Osteoblast (primary cell): ENCODE data around the gene CCNF. TPM values are rescaled to one million over a fixed set of nuclear protein-coding genes. Genes with fewer than 3 reads are reported as not detected.

Source experiments
- DNase-seq: peaks from one replicate; pipeline ENCODE4 v3.0.0; 2011; ENCODE audit warnings: low spot score, mixed read lengths; ENCODE audit not compliant: insufficient read length; ENCODE audit errors: missing footprints
- H2AFZ ChIP-seq: 2 replicates; pipeline ENCODE4 v1.6.0; 2011; ENCODE audit warnings: mild to moderate bottlenecking, low read length
- H3K27ac ChIP-seq: 2 replicates; pipeline ENCODE4 v1.5.1; 2011; ENCODE audit warnings: mild to moderate bottlenecking, low read depth, low read length, moderate library complexity
- H3K27me3 ChIP-seq: 2 replicates; pipeline ENCODE4 v1.6.0; 2012; ENCODE audit warnings: mild to moderate bottlenecking, control low read depth, inconsistent platforms, low read length, moderate library complexity; ENCODE audit not compliant: insufficient read depth
- H3K36me3 ChIP-seq: 2 replicates; pipeline ENCODE4 v1.5.1; 2011; ENCODE audit warnings: mild to moderate bottlenecking, low read length, control low read depth, moderate library complexity; ENCODE audit not compliant: insufficient read depth
- H3K4me1 ChIP-seq: 2 replicates; pipeline ENCODE4 v1.5.1; 2011; ENCODE audit warnings: mild to moderate bottlenecking, low read length, control low read depth, moderate library complexity; ENCODE audit not compliant: insufficient read depth
- H3K4me2 ChIP-seq: 2 replicates; pipeline ENCODE4 v1.6.0; 2011; ENCODE audit warnings: mild to moderate bottlenecking, low read length; ENCODE audit not compliant: insufficient read depth
- H3K4me3 ChIP-seq: fragments of 200-600 bp; sonication (generic); 3 replicates; pipeline ENCODE4 v1.5.1; 2012; ENCODE audit warnings: mild to moderate bottlenecking, low read length, inconsistent platforms; ENCODE audit not compliant: insufficient read depth
- H3K79me2 ChIP-seq: 2 replicates; pipeline ENCODE4 v1.6.0; 2012; ENCODE audit warnings: mild to moderate bottlenecking, low read length, control low read depth, inconsistent platforms; ENCODE audit not compliant: insufficient read depth
- H3K9me3 ChIP-seq: 2 replicates; pipeline ENCODE4 v1.5.1; 2011; ENCODE audit warnings: low read depth, low read length, control low read depth
- H4K20me1 ChIP-seq: 2 replicates; pipeline ENCODE4 v1.6.0; 2012; ENCODE audit warnings: mild to moderate bottlenecking, low read length, control low read depth; ENCODE audit not compliant: insufficient read depth
- CTCF ChIP-seq: IDR thresholded peaks from 2 replicates; pipeline ENCODE4 v1.5.1; 2011; ENCODE audit warnings: mild to moderate bottlenecking, low read depth, low read length, moderate library complexity; ENCODE audit errors: extremely low read depth
- total RNA-seq: library from RNA; depleted of rRNA; stranded (reverse); fragments of >200 nt; gene quantifications from 2 replicates; pipeline ENCODE4 v1.2.3, GENCODE V29; 2012

Gene CCNF
- total RNA-seq, 1 donor = 6.9 TPM

GRCh38 chr16:2474877-2475412, 45.7 kb downstream of the CCNF start, which contains the start of gene TBC1D24:
Gene TBC1D24, plus strand, starts transcription at chr16:2475127. Its CDS starts 21,022 bp downstream, at chr16:2496149.
- TF ChIP-seq CTCF = no peak
- Histone ChIP-seq H3K79me2 (peaks cover 31% of the 10 kb centered on the region), H4K20me1 (peaks cover 22% of the 10 kb centered on the region), H3K4me2 (peak within 1 kb of the TSS; percentile 88), H3K9me3 (no peaks in the 10 kb centered on the region), H3K4me1 (peaks cover 9% of the 10 kb centered on the region), H3K27ac (peak within 1 kb of the TSS; percentile 63), H2AFZ (peak within 1 kb of the TSS; percentile 84), H3K4me3 (peak within 1 kb of the TSS; percentile 83), H3K27me3 (no peaks in the 10 kb centered on the region), H3K36me3 (no peaks in the 10 kb centered on the region)
- peak; percentile 100 for DNase-seq

DNA sequence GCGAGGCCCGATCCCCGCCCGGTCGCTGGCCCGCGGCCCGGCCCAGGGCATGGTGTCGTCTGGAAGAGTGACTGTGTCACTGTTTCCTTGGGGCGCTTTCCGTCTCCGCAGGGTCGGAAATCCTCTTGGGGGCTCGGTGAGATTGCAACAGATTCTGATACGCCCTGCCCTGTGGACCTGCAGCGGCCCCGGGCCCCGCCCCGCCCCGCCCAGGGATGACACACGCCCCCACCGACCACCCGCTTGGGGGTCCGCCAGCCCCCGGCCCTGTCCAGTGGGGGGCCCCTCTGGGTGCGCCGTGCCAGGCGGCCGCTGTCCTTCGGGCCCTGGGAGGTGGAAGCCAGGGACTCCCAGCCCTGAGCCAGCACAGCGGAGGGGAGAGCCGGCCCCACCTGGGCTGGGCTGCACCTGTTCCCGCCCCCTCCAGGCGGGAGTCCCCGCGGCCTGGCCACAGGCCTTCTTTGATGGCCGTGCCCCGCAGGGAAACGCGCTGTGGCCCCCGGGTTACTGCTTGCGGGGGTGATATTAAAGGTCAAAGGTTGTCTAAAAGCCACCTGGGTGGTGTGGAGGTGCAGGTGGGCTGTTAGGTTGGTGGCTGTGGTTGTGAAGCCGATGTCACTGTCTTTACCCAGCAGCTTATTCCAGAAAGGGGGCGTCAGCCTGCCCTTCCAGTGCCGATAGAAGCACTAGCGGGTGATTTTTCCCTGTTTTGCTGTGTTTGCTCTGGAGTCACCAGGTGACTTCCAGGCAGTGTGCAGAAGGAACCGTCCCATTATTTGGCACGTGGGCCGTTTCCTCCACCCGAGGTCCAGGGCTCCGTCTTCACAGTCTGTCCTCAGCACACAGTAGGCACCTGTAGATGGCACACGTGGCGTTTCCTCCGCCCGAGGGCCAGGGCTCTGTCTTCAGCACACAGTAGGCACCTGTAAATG, 46.4 kb downstream of the CCNF start:
- Histone ChIP-seq H3K27ac (no peak overlapping the region), H3K9me3 (no peaks in the 10 kb centered on the region), H3K4me1 (peaks cover 9% of the 10 kb centered on the region), H4K20me1 (peaks cover 22% of the 10 kb centered on the region), H3K27me3 (no peaks in the 10 kb centered on the region), H3K79me2 (peaks cover 33% of the 10 kb centered on the region), H3K4me2 (peak overlapping the region; percentile 79), H2AFZ (no peak overlapping the region), H3K4me3 (peak overlapping the region; percentile 83), H3K36me3 (no peaks in the 10 kb centered on the region)
- DNase-seq = no peak
- TF ChIP-seq CTCF = no peak

- H3K4me1 ChIP-seq = peaks cover 9% of the 10 kb centered on the region
- peaks cover 33% of the 10 kb centered on the region for H3K79me2 ChIP-seq
- H3K36me3 ChIP-seq = no peaks in the 10 kb centered on the region
- H3K27me3 ChIP-seq = no peaks in the 10 kb centered on the region
- H4K20me1 ChIP-seq = peaks cover 22% of the 10 kb centered on the region
- DNase-seq = peak; percentile 93
- H2AFZ ChIP-seq = no peak overlapping the region
- H3K4me3 ChIP-seq = no peak overlapping the region
- no peak overlapping the region for H3K27ac ChIP-seq
- H3K9me3 ChIP-seq = no peaks in the 10 kb centered on the region
- H3K4me2 ChIP-seq = peak overlapping the region; percentile 79
- no peak for TF ChIP-seq CTCF
Measured at GRCh38 chr16:2476345-2476720, 47.1 kb downstream of the CCNF start.

- peaks cover 9% of the 10 kb centered on the region for H3K4me1 ChIP-seq
- H3K4me3 ChIP-seq = no peak overlapping the region
- H3K27ac ChIP-seq = no peak overlapping the region
- no peaks in the 10 kb centered on the region for H3K36me3 ChIP-seq
- peaks cover 36% of the 10 kb centered on the region for H3K79me2 ChIP-seq
- DNase-seq = no peak
- TF ChIP-seq CTCF = no peak
- no peak overlapping the region for H3K4me2 ChIP-seq
- no peaks in the 10 kb centered on the region for H3K9me3 ChIP-seq
- peaks cover 22% of the 10 kb centered on the region for H4K20me1 ChIP-seq
- no peaks in the 10 kb centered on the region for H3K27me3 ChIP-seq
- no peak overlapping the region for H2AFZ ChIP-seq
Measured at GRCh38 chr16:2476741-2477140, 47.5 kb downstream of the CCNF start.
